ENCODE measurements around the gene ASB14.
"Not testable (repeated sequence)": the region's sequence is repeated elsewhere in the genome, so short reads cannot be mapped to it uniquely, and the experiment has no call there.

- not testable (repeated sequence) for TF ChIP-seq CTCF (IDR thresholded peaks at IDR 0.05; ENCODE audit: low read depth, low read length, poor library complexity, severe bottlenecking); EZH2phosphoT487 (IDR thresholded peaks at IDR 0.05; ENCODE audit: borderline replicate concordance, low read length)
These were observed 34.0 kb upstream of the ASB14 start for GRCh38 chr3:57326498-57326897.

Data from DOHH2 (cell line).